HepG2 (cell line): ENCODE measurements around the gene GRIK1. TPM values are rescaled to one million over a fixed set of nuclear protein-coding genes. Genes with fewer than 3 reads are reported as not detected.

Experiments used
- CAMTA2 ChIP-seq: sonication (generic); formaldehyde crosslinking; IDR thresholded peaks from 2 replicates; pipeline ENCODE4 v1.4.0; 2020; ENCODE audit warnings: mild to moderate bottlenecking, missing genetic modification reagents, borderline replicate concordance
- CEBPG ChIP-seq: IDR thresholded peaks from 2 replicates; pipeline ENCODE4 v1.6.1; 2016
- DR1 ChIP-seq: sonication (generic); formaldehyde crosslinking; IDR thresholded peaks from 2 replicates; pipeline ENCODE4 v1.8.0; 2021; ENCODE audit warnings: mild to moderate bottlenecking, missing genetic modification reagents, inconsistent platforms
- EED ChIP-seq: sonication (generic); formaldehyde crosslinking; IDR thresholded peaks from 2 replicates; pipeline ENCODE4 v1.5.0; 2020; ENCODE audit warnings: mild to moderate bottlenecking, missing genetic modification reagents
- EP300 ChIP-seq, 3 experiments: sonication (generic) in 1 of 3; formaldehyde crosslinking in 1 of 3; IDR thresholded peaks; 2 replicates each; pipeline versions ENCODE4 v1.5.1 to v1.6.1; 2011 to 2020; ENCODE audit warnings: low read depth in 2 of 3, low read length in 2 of 3, borderline replicate concordance in 1 of 3, improper control_type of control experiment in 1 of 3, mild to moderate bottlenecking in 1 of 3, missing genetic modification reagents in 1 of 3, moderate library complexity in 1 of 3
- FOXO1 ChIP-seq: sonication (generic); formaldehyde crosslinking; IDR thresholded peaks from 2 replicates; pipeline ENCODE4 v1.4.0; 2020; ENCODE audit warnings: missing genetic modification reagents
- FOXP1 ChIP-seq, 2 experiments: fragments of 450-650 bp in 1 of 2; IDR thresholded peaks; 2 replicates each; pipeline ENCODE4 v1.6.1; 2017 to 2018; ENCODE audit warnings: antibody characterized with exemption in 1 of 2
- GATAD2A ChIP-seq: IDR thresholded peaks from 2 replicates; pipeline ENCODE4 v1.6.1; 2016
- HHEX ChIP-seq: IDR thresholded peaks from 2 replicates; pipeline ENCODE4 v1.6.1; 2016; ENCODE audit warnings: control low read depth
- HNF4A ChIP-seq: sonication (generic); formaldehyde crosslinking; IDR thresholded peaks from 2 replicates; pipeline ENCODE4 v1.4.0; 2020; ENCODE audit warnings: missing genetic modification reagents
- HNF4G ChIP-seq, 2 experiments: sonication (generic) in 1 of 2; formaldehyde crosslinking in 1 of 2; IDR thresholded peaks; 2 replicates each; pipeline versions ENCODE4 v1.4.0 to v1.6.1; 2011 to 2020; ENCODE audit warnings: borderline replicate concordance in 2 of 2, low read depth in 2 of 2, mild to moderate bottlenecking in 2 of 2, low read length in 1 of 2, missing genetic modification reagents in 1 of 2, moderate library complexity in 1 of 2
- MED1 ChIP-seq: sonication (generic); formaldehyde crosslinking; IDR thresholded peaks from 2 replicates; pipeline ENCODE4 v1.4.0; 2020; ENCODE audit warnings: missing genetic modification reagents
- NR2C2 ChIP-seq: sonication (generic); formaldehyde crosslinking; IDR thresholded peaks from 2 replicates; pipeline ENCODE4 v1.4.0; 2020; ENCODE audit warnings: missing genetic modification reagents, mild to moderate bottlenecking, moderate library complexity, borderline replicate concordance
- SOX5 ChIP-seq: IDR thresholded peaks from 2 replicates; pipeline ENCODE4 v1.6.1; 2016; ENCODE audit warnings: borderline replicate concordance
- ZFP1 ChIP-seq: IDR thresholded peaks from 2 replicates; pipeline ENCODE4 v1.6.1; 2016
- ZKSCAN5 ChIP-seq: sonication (generic); formaldehyde crosslinking; IDR thresholded peaks from 2 replicates; pipeline ENCODE4 v1.5.1; 2020; ENCODE audit warnings: mild to moderate bottlenecking, missing genetic modification reagents
- ZNF24 ChIP-seq: fragments of 450-650 bp; IDR thresholded peaks from 2 replicates; pipeline ENCODE4 v1.6.1; 2017; ENCODE audit warnings: antibody characterized with exemption, mild to moderate bottlenecking
- ZNF484 ChIP-seq: sonication (generic); formaldehyde crosslinking; IDR thresholded peaks from 2 replicates; pipeline ENCODE4 v1.5.1; 2020; ENCODE audit warnings: mild to moderate bottlenecking, low read depth, missing genetic modification reagents, borderline replicate concordance
- polyA plus RNA-seq, 8 experiments: library from polyadenylated mRNA; depleted of rRNA in 3 of 8; stranded (reverse) in 7 of 8; unstranded in 1 of 8; fragments of >200 nt; fragmentation: Illumina TruSeq in 4 of 8; extraction: Trizol in 4 of 8; gene quantifications; 2 replicates each; pipeline versions ENCODE4 v1.2.1 to v1.2.3, GENCODE V29; 2011 to 2016; ENCODE audit warnings: low read depth in 4 of 8, missing spikeins in 1 of 8, mixed read lengths in 1 of 8; ENCODE audit not compliant: insufficient read depth in 1 of 8
- total RNA-seq, 5 experiments: library from RNA; depleted of rRNA; stranded (reverse); fragments of >200 nt; fragmentation: Illumina TruSeq; extraction: Trizol; gene quantifications; 2 replicates each; pipeline ENCODE4 v1.2.3, GENCODE V29; 2016; ENCODE audit warnings: low read depth in 1 of 5
- TF ChIP-seq, protein P1 (sequence below): sonication (generic); formaldehyde crosslinking; conservative IDR thresholded peaks from 2 replicates; pipeline ENCODE4 v1.8.0; 2022; ENCODE audit warnings: low read depth, missing genetic modification reagents
- TF ChIP-seq, protein P2 (sequence below): sonication (generic); formaldehyde crosslinking; conservative IDR thresholded peaks from 2 replicates; pipeline ENCODE4 v1.8.0; 2022; ENCODE audit warnings: missing genetic modification reagents
- TF ChIP-seq, protein P3 (sequence below): IDR thresholded peaks from 2 replicates; pipeline ENCODE4 v1.6.1; 2012; ENCODE audit warnings: low read depth, low read length, improper control_type of control experiment
- TF ChIP-seq, protein P4 (sequence below): sonication (generic); formaldehyde crosslinking; IDR thresholded peaks from 2 replicates; pipeline ENCODE4 v1.4.0; 2020; ENCODE audit warnings: missing genetic modification reagents

Gene GRIK1
- total and polyA plus RNA-seq, 2 of the 13 experiments (the other 11 are each of a cell fraction or from before 2014, with no cell fraction given), result not detected

DNA sequence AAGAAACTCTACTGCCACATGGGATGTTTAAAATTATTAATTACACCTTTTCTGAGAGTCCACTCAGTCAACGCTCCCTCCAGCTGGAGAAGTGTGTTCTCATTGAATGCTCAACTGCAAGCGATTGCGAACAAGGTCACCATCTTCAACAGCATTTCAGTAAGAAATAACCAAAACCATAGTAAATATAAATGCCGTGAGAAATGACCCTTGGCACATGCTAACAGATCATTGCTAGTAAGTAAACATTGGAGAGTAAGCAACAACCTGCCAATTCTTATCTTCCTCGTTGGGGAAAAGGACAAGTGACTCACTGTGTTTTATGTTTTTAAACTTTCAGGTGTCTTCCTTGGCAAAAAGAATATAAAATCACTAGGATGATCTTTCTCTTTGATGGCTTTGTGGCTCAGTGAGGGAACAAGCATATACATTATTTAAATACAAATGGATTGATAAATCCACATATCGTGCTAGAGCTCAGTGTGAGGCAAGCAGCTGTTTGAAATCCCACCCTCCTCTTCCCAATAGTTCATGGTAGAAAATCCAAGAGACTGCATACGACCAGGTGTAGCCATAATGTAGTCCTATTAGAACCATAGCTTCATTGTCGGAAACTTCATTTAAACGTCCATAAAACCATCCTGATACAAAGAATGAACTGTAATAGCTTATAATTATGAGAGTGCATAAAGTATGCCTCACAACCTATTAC, 214.6 kb downstream of the GRIK1 start (continued):
- TF ChIP-seq CEBPG (CRISPR knock-in tag), result no peak
- TF ChIP-seq MED1 (CRISPR knock-in tag), result no peak
- TF ChIP-seq HNF4G (IDR thresholded peaks at IDR 0.05; ENCODE audit: borderline replicate concordance, low read depth, low read length), result peak; percentile 56; the same call in 1 of the 2 replicates
- no peak for TF ChIP-seq HNF4G (CRISPR knock-in tag; IDR thresholded peaks at IDR 0.05; ENCODE audit: borderline replicate concordance, low read depth)
- peak; percentile 56 for TF ChIP-seq HNF4A (CRISPR knock-in tag)
- TF ChIP-seq ZNF484 (CRISPR knock-in tag), result no peak
- no peak for TF ChIP-seq DR1 (CRISPR knock-in tag)
- TF ChIP-seq ZKSCAN5 (CRISPR knock-in tag), result no peak
- TF ChIP-seq FOXP1 (IDR thresholded peaks at IDR 0.05), result no peak
- peak; percentile 79 for TF ChIP-seq FOXP1 (CRISPR knock-in tag; IDR thresholded peaks at IDR 0.05)
- no peak for TF ChIP-seq ZFP1 (CRISPR knock-in tag)
- peak; percentile 33; the same call in 1 of the 2 replicates for TF ChIP-seq FOXO1 (CRISPR knock-in tag)
- TF ChIP-seq EED, result no peak
- peak; percentile 37; the same call in 1 of the 2 replicates for TF ChIP-seq GATAD2A (CRISPR knock-in tag)
- TF ChIP-seq NR2C2 (CRISPR knock-in tag), result no peak
- TF ChIP-seq ZNF24, result no peak
- TF ChIP-seq, protein P1, sequence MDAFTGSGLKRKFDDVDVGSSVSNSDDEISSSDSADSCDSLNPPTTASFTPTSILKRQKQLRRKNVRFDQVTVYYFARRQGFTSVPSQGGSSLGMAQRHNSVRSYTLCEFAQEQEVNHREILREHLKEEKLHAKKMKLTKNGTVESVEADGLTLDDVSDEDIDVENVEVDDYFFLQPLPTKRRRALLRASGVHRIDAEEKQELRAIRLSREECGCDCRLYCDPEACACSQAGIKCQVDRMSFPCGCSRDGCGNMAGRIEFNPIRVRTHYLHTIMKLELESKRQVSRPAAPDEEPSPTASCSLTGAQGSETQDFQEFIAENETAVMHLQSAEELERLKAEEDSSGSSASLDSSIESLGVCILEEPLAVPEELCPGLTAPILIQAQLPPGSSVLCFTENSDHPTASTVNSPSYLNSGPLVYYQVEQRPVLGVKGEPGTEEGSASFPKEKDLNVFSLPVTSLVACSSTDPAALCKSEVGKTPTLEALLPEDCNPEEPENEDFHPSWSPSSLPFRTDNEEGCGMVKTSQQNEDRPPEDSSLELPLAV, result no peak
- TF ChIP-seq, protein P2, sequence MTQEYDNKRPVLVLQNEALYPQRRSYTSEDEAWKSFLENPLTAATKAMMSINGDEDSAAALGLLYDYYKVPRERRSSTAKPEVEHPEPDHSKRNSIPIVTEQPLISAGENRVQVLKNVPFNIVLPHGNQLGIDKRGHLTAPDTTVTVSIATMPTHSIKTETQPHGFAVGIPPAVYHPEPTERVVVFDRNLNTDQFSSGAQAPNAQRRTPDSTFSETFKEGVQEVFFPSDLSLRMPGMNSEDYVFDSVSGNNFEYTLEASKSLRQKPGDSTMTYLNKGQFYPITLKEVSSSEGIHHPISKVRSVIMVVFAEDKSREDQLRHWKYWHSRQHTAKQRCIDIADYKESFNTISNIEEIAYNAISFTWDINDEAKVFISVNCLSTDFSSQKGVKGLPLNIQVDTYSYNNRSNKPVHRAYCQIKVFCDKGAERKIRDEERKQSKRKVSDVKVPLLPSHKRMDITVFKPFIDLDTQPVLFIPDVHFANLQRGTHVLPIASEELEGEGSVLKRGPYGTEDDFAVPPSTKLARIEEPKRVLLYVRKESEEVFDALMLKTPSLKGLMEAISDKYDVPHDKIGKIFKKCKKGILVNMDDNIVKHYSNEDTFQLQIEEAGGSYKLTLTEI (CRISPR knock-in tag), result no peak
- TF ChIP-seq HHEX, result peak; percentile 91
- peak; percentile 26; the same call in 1 of the 2 replicates for TF ChIP-seq SOX5 (CRISPR knock-in tag)
- TF ChIP-seq, protein P3, sequence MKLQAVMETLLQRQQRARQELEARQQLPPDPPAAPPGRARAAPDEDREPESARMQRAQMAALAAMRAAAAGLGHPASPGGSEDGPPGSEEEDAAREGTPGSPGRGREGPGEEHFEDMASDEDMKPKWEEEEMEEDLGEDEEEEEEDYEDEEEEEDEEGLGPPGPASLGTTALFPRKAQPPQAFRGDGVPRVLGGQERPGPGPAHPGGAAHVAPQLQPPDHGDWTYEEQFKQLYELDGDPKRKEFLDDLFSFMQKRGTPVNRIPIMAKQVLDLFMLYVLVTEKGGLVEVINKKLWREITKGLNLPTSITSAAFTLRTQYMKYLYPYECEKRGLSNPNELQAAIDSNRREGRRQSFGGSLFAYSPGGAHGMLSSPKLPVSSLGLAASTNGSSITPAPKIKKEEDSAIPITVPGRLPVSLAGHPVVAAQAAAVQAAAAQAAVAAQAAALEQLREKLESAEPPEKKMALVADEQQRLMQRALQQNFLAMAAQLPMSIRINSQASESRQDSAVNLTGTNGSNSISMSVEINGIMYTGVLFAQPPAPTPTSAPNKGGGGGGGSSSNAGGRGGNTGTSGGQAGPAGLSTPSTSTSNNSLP, result peak; percentile 45; the same call in 1 of the 2 replicates
- TF ChIP-seq EP300 (IDR thresholded peaks at IDR 0.05; ENCODE audit: low read depth in 2 of 2, low read length in 2 of 2), result 0 out of 4 replicates have a peak, but pooled peaks of 1 of the 2 experiments have one; percentile 10
- no peak for TF ChIP-seq EP300 (CRISPR knock-in tag; IDR thresholded peaks at IDR 0.05; ENCODE audit: borderline replicate concordance)
- no peak for TF ChIP-seq CAMTA2
- TF ChIP-seq, protein P4, sequence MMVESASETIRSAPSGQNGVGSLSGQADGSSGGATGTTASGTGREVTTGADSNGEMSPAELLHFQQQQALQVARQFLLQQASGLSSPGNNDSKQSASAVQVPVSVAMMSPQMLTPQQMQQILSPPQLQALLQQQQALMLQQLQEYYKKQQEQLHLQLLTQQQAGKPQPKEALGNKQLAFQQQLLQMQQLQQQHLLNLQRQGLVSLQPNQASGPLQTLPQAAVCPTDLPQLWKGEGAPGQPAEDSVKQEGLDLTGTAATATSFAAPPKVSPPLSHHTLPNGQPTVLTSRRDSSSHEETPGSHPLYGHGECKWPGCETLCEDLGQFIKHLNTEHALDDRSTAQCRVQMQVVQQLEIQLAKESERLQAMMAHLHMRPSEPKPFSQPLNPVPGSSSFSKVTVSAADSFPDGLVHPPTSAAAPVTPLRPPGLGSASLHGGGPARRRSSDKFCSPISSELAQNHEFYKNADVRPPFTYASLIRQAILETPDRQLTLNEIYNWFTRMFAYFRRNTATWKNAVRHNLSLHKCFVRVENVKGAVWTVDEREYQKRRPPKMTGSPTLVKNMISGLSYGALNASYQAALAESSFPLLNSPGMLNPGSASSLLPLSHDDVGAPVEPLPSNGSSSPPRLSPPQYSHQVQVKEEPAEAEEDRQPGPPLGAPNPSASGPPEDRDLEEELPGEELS (CRISPR knock-in tag), result peak; percentile 51; the same call in 1 of the 2 replicates
